ENCODE results near the gene FBXL19.
A peak's percentile ranks its signal among the peaks of the same experiment; 100 is the strongest.

FBXL19 gene

GRCh38 chr16:30895627-30896260 is 27.6 kb upstream of the FBXL19 start:
- no peak for DNase-seq

GRCh38 chr16:30896261-30896888 is 27.0 kb upstream of the FBXL19 start, which contains the start of gene CTF1:
CTF1 (plus strand) TSS chr16:30896614; CDS start chr16:30896644, 30 bp downstream.
- no peak for DNase-seq

GRCh38 chr16:30896889-30897733 is 26.3 kb upstream of the FBXL19 start:
- DNase-seq, result peak; percentile 82

- no peak for DNase-seq
Measured at GRCh38 chr16:30899794-30900193, 23.6 kb upstream of the FBXL19 start.

- no peak for DNase-seq
Measured at GRCh38 chr16:30900588-30900987, 22.8 kb upstream of the FBXL19 start.

- no peak for DNase-seq
Measured at GRCh38 chr16:30901201-30902028, 22.0 kb upstream of the FBXL19 start.

GRCh38 chr16:30902029-30902972 is 21.1 kb upstream of the FBXL19 start:
- peak; percentile 62 for DNase-seq

- no peak for DNase-seq
Measured at GRCh38 chr16:30903002-30903401, 20.4 kb upstream of the FBXL19 start.

- DNase-seq, result no peak
Measured at GRCh38 chr16:30903596-30903995, 19.8 kb upstream of the FBXL19 start.

- DNase-seq, result no peak
Measured at GRCh38 chr16:30904114-30904780, 19.1 kb upstream of the FBXL19 start.

GRCh38 chr16:30907064-30907463 is 16.3 kb upstream of the FBXL19 start:
- DNase-seq, result no peak

GRCh38 chr16:30910427-30911029 is 12.8 kb upstream of the FBXL19 start:
- DNase-seq, result no peak

GRCh38 chr16:30912794-30913412 is 10.5 kb upstream of the FBXL19 start:
- no peak for DNase-seq

- DNase-seq, result no peak
Measured at GRCh38 chr16:30914830-30915229, 8.5 kb upstream of the FBXL19 start.

GRCh38 chr16:30918614-30919013 is 4.8 kb upstream of the FBXL19 start:
- DNase-seq, result no peak

- no peak for DNase-seq
Measured at GRCh38 chr16:30920891-30921290, 2.5 kb upstream of the FBXL19 start.

- no peak for DNase-seq
Measured at GRCh38 chr16:30921459-30921747, 2.0 kb upstream of the FBXL19 start.

GRCh38 chr16:30921748-30922419 is 1.5 kb upstream of the FBXL19 start:
- peak; percentile 87 for DNase-seq

GRCh38 chr16:30922420-30922959 is 882 bp upstream of the FBXL19 start:
- peak; percentile 98 for DNase-seq

Data from stimulated activated CD4-positive, alpha-beta T cell treated with anti-CD3 and anti-CD28 coated beads, Interleukin-12 subunit alpha, Interleukin-12 subunit beta, amount 100 ng/mL, for 4 hours (primary cell).